ENCODE results near the gene DPEP1.
"Not testable (repeated sequence)": the region's sequence is repeated elsewhere in the genome, so short reads cannot be mapped to it uniquely, and the experiment has no call there.

The DPEP1 gene

GRCh38 chr16:89577055-89577759 is 36.2 kb upstream of the DPEP1 start:
- no peak for DNase-seq (ENCODE audit: low read depth in 2 of 2)

- DNase-seq (ENCODE audit: low read depth in 2 of 2) = no peak
Observed at GRCh38 chr16:89579351-89579750, 34.1 kb upstream of the DPEP1 start.

DNA sequence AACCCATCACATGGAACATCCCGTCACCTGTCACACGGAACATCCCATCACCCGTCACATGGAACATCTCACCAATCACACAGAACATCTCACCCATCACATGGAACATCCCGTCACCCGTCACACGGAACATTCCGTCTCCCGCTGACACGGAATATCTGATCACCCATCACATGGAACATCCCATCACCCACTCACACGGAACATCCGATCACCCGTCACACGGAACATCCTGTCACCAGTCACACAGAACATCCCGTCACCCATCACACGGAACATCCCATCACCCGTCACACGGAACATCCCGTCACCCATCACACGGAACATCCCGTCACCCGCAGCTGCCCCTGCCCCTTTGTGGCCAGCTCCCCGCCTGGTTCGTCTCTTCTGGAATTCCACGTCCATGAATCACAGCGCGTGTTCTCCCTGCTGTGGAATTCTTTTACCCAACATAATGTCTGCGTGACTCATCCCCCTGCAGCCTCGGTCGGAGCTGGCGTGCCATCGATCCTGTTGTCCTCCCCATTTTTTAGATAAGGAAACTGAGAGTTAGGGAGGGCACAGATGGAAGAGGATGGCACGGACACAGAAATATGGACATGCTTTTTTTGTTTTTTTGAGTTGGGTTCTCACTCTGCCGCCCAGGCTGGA is 32.3 kb upstream of the DPEP1 start:
- DNase-seq (ENCODE audit: low read depth in 2 of 2) = no peak

DNA sequence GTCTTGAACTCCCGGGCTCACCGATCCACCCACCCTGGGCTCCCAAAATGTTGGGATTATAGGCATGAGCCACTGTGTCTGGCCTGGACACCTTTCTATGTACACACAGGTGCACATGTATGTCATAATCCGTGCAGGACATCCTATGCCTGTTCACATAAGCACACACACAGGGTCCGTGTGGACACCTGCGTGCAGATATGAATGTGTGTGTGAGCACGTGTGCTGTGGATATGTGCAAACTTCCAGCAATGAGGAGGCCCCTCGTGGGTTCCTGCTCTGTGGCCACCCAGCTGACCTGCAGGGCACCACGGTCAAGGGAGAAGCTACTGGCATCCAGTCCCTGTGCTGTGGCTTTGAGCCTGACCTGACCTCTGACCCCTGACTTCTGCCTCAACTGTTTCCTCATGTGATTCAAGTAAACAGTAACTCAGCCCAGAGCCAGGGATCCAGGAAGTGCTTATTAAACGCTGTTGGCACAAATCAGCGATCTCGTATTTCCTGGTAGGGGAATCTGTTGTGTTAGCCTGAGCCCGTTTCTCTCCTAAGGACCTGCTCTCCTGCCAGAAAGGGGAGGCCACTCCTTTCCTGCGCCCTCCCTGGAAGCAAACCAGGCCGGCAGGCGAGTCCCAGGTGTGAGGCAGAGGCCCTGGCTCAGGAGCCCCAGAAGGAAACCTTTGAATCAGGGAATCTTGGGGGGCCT is 31.4 kb upstream of the DPEP1 start:
- no peak for DNase-seq (ENCODE audit: low read depth in 2 of 2)

- no peak for DNase-seq (ENCODE audit: low read depth in 2 of 2)
Observed at GRCh38 chr16:89582614-89583196, 30.7 kb upstream of the DPEP1 start.

- DNase-seq (ENCODE audit: low read depth in 2 of 2) = no peak
Observed at GRCh38 chr16:89583197-89583894, 30.1 kb upstream of the DPEP1 start.

- no peak for DNase-seq (ENCODE audit: low read depth in 2 of 2)
Observed at GRCh38 chr16:89583895-89584644, 29.4 kb upstream of the DPEP1 start.

- no peak for DNase-seq (ENCODE audit: low read depth in 2 of 2)
Observed at GRCh38 chr16:89584768-89585549, 28.5 kb upstream of the DPEP1 start.

GRCh38 chr16:89586218-89586617 is 27.2 kb upstream of the DPEP1 start:
- DNase-seq (ENCODE audit: low read depth in 2 of 2) = no peak

DNA sequence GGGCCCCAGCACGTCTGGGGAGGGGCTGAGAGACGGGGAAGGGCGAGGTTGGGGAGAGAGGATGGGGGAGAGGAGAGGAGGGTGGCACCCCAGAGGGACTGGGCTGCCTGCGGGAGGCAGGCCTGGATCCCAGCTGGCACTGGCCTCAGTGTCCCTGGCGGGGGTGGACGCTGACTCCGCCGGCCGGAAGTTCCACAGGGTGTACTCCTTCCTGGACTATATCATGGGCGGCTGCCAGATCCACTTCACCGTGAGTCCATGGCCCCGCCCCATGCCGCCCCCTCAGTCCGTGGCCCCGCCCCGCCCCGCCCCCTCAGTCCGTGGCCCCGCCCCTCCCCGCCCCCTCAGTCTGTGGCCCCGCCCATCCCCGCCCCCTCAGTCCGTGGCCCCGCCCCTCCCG is 26.6 kb upstream of the DPEP1 start:
- DNase-seq (ENCODE audit: low read depth in 2 of 2) = no peak

- not testable (repeated sequence) for DNase-seq (ENCODE audit: low read depth in 2 of 2)
Observed at GRCh38 chr16:89587676-89588075, 25.8 kb upstream of the DPEP1 start.

DNA sequence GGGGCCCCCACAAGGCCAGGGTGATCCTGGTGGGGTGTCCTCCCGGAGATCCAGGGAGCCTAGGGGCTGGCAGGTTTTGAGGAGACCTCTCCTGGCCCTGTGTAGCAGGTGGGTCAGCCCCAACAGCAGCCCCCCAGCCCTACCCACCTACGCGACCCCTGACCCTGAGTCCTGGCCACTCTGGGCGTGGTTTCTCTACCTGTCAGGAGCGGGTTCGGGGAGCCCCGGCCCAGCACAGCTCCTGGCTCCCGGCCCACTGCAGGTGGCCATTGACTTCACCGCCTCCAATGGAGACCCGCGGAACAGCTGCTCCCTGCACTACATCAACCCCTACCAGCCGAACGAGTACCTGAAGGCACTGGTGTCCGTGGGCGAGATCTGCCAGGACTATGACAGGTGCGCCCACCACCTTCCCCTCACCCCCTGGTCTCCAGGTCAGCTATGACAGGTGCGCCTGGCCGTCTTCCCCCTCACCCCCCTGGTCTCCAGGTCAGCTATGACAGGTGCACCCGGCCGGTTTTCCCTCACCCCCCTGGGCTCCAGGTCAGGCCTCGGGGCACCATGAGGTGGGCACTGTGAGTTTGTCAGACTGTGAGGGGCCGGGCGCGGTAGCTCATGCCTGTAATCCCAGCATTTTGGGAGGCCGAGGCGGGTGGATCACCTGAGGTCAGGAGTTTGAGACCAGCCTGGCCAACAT is 24.9 kb upstream of the DPEP1 start:
- no peak for DNase-seq (ENCODE audit: low read depth in 2 of 2)

GRCh38 chr16:89589241-89589926 is 24.1 kb upstream of the DPEP1 start:
- DNase-seq (ENCODE audit: low read depth in 2 of 2) = no peak

- DNase-seq (ENCODE audit: low read depth in 2 of 2) = no peak
Observed at GRCh38 chr16:89593841-89594240, 19.6 kb upstream of the DPEP1 start.

GRCh38 chr16:89595330-89596060 is 17.9 kb upstream of the DPEP1 start:
- DNase-seq (ENCODE audit: low read depth in 2 of 2) = no peak

GRCh38 chr16:89596061-89596689 is 17.3 kb upstream of the DPEP1 start:
- DNase-seq (ENCODE audit: low read depth in 2 of 2) = no peak

- no peak for DNase-seq (ENCODE audit: low read depth in 2 of 2)
Observed at GRCh38 chr16:89596957-89597649, 16.3 kb upstream of the DPEP1 start.
